Stimulated activated CD4-positive, alpha-beta T cell treated with anti-CD3 and anti-CD28 coated beads, Interleukin-2, amount 100 ng/mL, for 4 hours (primary cell): ENCODE data around the gene CD40LG.

Experiments used
- DNase-seq: peaks from one replicate; pipeline ENCODE4 v3.0.0-alpha.2; 2020; ENCODE audit warnings: low read depth

The CD40LG gene

DNA sequence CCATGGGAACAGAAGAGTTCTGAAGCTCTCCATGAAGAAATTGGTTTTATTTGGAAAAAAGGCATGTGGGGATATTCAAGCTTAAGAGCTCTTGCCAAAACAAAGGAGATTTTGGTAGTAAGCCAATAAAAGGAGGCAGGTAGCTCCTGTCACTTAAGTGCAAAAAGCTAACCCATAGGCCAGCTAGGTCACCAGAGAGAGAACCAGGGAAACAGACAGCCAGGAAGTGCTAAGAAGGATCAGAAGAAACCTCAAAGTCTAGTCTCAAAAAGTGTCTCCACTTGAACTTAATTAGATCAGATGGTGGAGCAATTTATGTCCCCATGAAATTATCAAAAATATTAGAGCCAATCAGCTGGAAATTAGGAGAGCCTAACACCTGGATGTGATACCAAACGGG, 49.2 kb downstream of the CD40LG start:
- no peak for DNase-seq

GRCh38 chrX:136708348-136708747, 60.4 kb downstream of the CD40LG start:
- DNase-seq: no peak
